Neural cell (in vitro differentiated cells): ENCODE measurements around the gene SAMD4A.

ENCODE experiments used
- EP300 ChIP-seq: fragments of 450-650 bp; conservative IDR thresholded peaks from 2 replicates; pipeline ENCODE4 v1.6.1; 2014; ENCODE audit warnings: antibody characterized with exemption, mild to moderate bottlenecking, moderate library complexity; ENCODE audit not compliant: poor library complexity, severe bottlenecking
- EZH2 ChIP-seq: fragments of 200-600, 300-800 bp; shearing (Covaris generic), sonication (generic); IDR thresholded peaks from 2 replicates; pipeline ENCODE4 v1.6.1; 2014; ENCODE audit warnings: antibody characterized with exemption, low read length, borderline replicate concordance, mild to moderate bottlenecking; ENCODE audit not compliant: insufficient read depth, poor library complexity, severe bottlenecking
- POLR2AphosphoS5 ChIP-seq: IDR thresholded peaks from 2 replicates; pipeline ENCODE4 v1.6.1; 2012
- RAD21 ChIP-seq: fragments of 450-650 bp; conservative IDR thresholded peaks from 2 replicates; pipeline ENCODE4 v1.6.1; 2014; ENCODE audit warnings: antibody characterized with exemption, mild to moderate bottlenecking, moderate library complexity
- SMC3 ChIP-seq: fragments of 450-650 bp; conservative IDR thresholded peaks from 2 replicates; pipeline ENCODE4 v1.6.1; 2014; ENCODE audit warnings: antibody characterized with exemption, mild to moderate bottlenecking, moderate library complexity; ENCODE audit not compliant: poor library complexity
- TF ChIP-seq, protein P1 (sequence below): fragments of 450-650 bp; IDR thresholded peaks from 2 replicates; pipeline ENCODE4 v1.5.1; 2014; ENCODE audit warnings: antibody characterized with exemption, mild to moderate bottlenecking, moderate library complexity; ENCODE audit not compliant: poor library complexity, severe bottlenecking
- TF ChIP-seq, protein P2 (sequence below): IDR thresholded peaks from 2 replicates; pipeline ENCODE4 v1.6.1; 2012; ENCODE audit warnings: borderline replicate concordance

DNA sequence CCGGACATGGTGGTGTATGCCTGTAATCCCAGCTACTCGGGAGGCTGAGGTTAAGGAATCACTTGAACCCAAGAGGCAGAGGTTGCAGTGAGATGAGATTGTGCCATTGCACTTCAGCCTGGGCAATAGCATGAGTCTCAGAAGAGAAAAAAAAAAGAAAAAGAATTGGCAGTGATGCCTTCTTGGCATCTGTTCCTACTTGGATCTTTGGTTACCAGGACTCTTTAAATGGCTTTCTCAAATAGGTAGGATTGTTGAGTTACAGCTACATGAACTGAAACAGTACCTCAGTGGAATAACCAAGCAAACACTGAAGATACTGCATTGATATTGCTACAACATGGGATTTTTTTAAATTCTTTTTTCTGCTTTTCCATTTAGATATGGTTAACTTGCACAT lies 136.8 kb downstream of the SAMD4A start:
- TF ChIP-seq, protein P1, sequence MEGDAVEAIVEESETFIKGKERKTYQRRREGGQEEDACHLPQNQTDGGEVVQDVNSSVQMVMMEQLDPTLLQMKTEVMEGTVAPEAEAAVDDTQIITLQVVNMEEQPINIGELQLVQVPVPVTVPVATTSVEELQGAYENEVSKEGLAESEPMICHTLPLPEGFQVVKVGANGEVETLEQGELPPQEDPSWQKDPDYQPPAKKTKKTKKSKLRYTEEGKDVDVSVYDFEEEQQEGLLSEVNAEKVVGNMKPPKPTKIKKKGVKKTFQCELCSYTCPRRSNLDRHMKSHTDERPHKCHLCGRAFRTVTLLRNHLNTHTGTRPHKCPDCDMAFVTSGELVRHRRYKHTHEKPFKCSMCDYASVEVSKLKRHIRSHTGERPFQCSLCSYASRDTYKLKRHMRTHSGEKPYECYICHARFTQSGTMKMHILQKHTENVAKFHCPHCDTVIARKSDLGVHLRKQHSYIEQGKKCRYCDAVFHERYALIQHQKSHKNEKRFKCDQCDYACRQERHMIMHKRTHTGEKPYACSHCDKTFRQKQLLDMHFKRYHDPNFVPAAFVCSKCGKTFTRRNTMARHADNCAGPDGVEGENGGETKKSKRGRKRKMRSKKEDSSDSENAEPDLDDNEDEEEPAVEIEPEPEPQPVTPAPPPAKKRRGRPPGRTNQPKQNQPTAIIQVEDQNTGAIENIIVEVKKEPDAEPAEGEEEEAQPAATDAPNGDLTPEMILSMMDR = no peak
- TF ChIP-seq EP300 = no peak
- no peak for TF ChIP-seq EZH2
- no peak for TF ChIP-seq RAD21
- TF ChIP-seq POLR2AphosphoS5 = no peak
- no peak for TF ChIP-seq SMC3
- TF ChIP-seq, protein P2, sequence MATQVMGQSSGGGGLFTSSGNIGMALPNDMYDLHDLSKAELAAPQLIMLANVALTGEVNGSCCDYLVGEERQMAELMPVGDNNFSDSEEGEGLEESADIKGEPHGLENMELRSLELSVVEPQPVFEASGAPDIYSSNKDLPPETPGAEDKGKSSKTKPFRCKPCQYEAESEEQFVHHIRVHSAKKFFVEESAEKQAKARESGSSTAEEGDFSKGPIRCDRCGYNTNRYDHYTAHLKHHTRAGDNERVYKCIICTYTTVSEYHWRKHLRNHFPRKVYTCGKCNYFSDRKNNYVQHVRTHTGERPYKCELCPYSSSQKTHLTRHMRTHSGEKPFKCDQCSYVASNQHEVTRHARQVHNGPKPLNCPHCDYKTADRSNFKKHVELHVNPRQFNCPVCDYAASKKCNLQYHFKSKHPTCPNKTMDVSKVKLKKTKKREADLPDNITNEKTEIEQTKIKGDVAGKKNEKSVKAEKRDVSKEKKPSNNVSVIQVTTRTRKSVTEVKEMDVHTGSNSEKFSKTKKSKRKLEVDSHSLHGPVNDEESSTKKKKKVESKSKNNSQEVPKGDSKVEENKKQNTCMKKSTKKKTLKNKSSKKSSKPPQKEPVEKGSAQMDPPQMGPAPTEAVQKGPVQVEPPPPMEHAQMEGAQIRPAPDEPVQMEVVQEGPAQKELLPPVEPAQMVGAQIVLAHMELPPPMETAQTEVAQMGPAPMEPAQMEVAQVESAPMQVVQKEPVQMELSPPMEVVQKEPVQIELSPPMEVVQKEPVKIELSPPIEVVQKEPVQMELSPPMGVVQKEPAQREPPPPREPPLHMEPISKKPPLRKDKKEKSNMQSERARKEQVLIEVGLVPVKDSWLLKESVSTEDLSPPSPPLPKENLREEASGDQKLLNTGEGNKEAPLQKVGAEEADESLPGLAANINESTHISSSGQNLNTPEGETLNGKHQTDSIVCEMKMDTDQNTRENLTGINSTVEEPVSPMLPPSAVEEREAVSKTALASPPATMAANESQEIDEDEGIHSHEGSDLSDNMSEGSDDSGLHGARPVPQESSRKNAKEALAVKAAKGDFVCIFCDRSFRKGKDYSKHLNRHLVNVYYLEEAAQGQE = no peak
